Sigmoid colon (tissue), 7 donors: ENCODE data around the gene DNAH10. TPM values are rescaled to one million over a fixed set of nuclear protein-coding genes. Genes with fewer than 3 reads are reported as not detected.

Experiments
- DNase-seq: peaks from one replicate; pipeline ENCODE4 v3.0.0-alpha.2; 2019
- H3K27ac ChIP-seq, 4 donors: fragments of 200-600 bp; sonication (generic); one replicate each; pipeline ENCODE4 v1.5.1; 2016 to 2019; ENCODE audit warnings: mild to moderate bottlenecking in 1 of 4
- H3K27me3 ChIP-seq, 3 donors: fragments of 200-600 bp; sonication (generic); one replicate each; pipeline ENCODE4 v1.5.1; 2019; ENCODE audit warnings: mild to moderate bottlenecking in 1 of 3
- H3K36me3 ChIP-seq, 4 donors: fragments of 200-600 bp; sonication (generic); one replicate each; pipeline ENCODE4 v1.5.1; 2016 to 2019
- H3K4me1 ChIP-seq, 4 donors: fragments of 200-600 bp; sonication (generic); one replicate each; pipeline ENCODE4 v1.5.1; 2017 to 2019
- H3K4me3 ChIP-seq, 4 donors: fragments of 200-600 bp; sonication (generic); one replicate each; pipeline ENCODE4 v1.5.1; 2017 to 2019; ENCODE audit warnings: mild to moderate bottlenecking in 2 of 4, moderate library complexity in 1 of 4
- H3K9me3 ChIP-seq, 4 donors: fragments of 200-600 bp in 3 of 4; sonication (generic) in 3 of 4; one replicate each; pipeline versions ENCODE4 v1.5.1 to v1.6.1; 2013 to 2019
- CTCF ChIP-seq, 4 experiments: fragments of 450-650 bp in 3 of 4; fragments of 200-600 bp in 1 of 4; IDR thresholded peaks; one replicate each; pipeline ENCODE4 v1.5.1; 2016 to 2019; ENCODE audit warnings: antibody characterized with exemption in 4 of 4, mild to moderate bottlenecking in 3 of 4, moderate library complexity in 2 of 4
- EP300 ChIP-seq, 4 donors: sonication (generic); formaldehyde crosslinking; IDR thresholded peaks; one replicate each; pipeline ENCODE4 v1.6.1; 2017; ENCODE audit warnings: antibody characterized with exemption in 4 of 4
- POLR2A ChIP-seq, 2 donors: fragments of 450-650 bp; IDR thresholded peaks; one replicate each; pipeline ENCODE4 v1.6.1; 2016; ENCODE audit warnings: antibody characterized with exemption in 2 of 2, mild to moderate bottlenecking in 2 of 2, moderate library complexity in 2 of 2
- POLR2AphosphoS5 ChIP-seq, 4 donors: sonication (generic); formaldehyde crosslinking; IDR thresholded peaks; one replicate each; pipeline ENCODE4 v1.6.1; 2017; ENCODE audit warnings: antibody characterized with exemption in 4 of 4
- WGBS, 2 donors: extraction: QIAGEN DNeasy Blood & Tissue Kit; methylation state at CpG; one replicate each; pipeline ENCODE4 v1.1.7; 2013; 5-methylcytosine and 5-hydroxymethylcytosine counted together
- intact Hi-C: fragments of 100-400 bp; cut with DNase I; formaldehyde crosslinking; loops from one replicate; pipeline ENCODE4 v1.15.1; 2023
- polyA plus RNA-seq, 3 donors: library from polyadenylated mRNA; stranded (reverse); fragments of 200-250 nt; gene quantifications; one replicate each; pipeline ENCODE4 v1.2.3, GENCODE V29; 2013
- total RNA-seq, 4 donors: library from RNA; depleted of rRNA; stranded (reverse); fragments of >200 nt; gene quantifications; one replicate each; pipeline ENCODE4 v1.1.0, GENCODE V29; 2016
- donor health status: healthy with polysubstance abuse.
- donor health status: Bipolar disorder and iron deficiency.
- donor health status: healthy.

Gene DNAH10
- total and polyA plus RNA-seq, 7 donors, result under 0.01 to 0.29 (median 0.16) TPM; not detected in 4

DNA sequence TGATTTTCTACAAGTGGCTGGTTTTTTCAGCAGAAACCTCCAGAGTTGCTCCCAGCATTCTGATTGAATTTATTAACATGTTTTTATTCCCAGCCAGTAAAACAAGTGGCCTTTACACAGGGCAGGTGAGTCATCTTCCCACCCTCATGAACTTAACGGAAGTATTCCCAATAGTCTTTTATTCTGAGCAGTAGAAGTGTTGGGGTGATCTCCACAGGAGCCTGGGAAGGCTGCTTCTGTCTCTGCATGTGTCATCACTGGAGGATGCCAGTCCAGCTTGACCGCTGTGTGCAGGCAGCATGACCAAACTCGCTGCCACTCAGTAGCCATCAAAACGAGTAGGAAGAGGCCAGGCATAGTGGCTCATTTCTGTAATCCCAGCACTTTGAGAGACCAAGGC, 13.4 kb upstream of the DNAH10 start:
- H3K27me3 ChIP-seq, result no peaks in the 10 kb centered on the region
- H3K9me3 ChIP-seq, result no peaks in the 10 kb centered on the region
- H3K27ac ChIP-seq, result no peak overlapping the region
- no peak overlapping the region for H3K4me3 ChIP-seq
- DNase-seq, result no peak
- peaks cover 13 to 81% (median 29%) of the 10 kb centered on the region in 4 donors for H3K36me3 ChIP-seq
- no peak for TF ChIP-seq POLR2AphosphoS5 (IDR thresholded peaks at IDR 0.05)
- no peak for TF ChIP-seq EP300 (IDR thresholded peaks at IDR 0.05)
- TF ChIP-seq CTCF (IDR thresholded peaks at IDR 0.05), result no peak
- TF ChIP-seq POLR2A (IDR thresholded peaks at IDR 0.05), result no peak
- WGBS, 2 donors, result 84% methylated on average over 4 of the region's 4 CpGs
- intact Hi-C loops, result no loop called here
- H3K4me1 ChIP-seq, result no peaks in the 10 kb centered on the region

DNA sequence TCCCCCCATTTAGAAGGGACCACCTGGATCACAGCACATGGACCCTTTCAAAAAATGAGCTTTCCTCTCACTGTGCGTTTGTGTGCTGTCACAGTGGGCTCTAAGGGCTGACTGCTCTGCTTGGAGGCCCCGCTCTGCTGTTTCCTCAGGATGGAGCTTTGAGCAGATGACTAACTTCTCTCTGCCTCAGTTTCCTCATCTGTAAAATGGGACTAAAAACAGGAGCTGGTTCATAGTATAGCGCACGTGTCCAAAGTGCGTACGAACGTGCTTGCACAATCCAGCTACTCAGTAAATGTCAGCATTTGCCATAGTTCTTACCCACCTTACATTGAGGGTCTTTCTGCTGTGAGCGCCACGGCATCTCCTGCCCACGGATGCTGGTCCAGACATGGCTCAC, 12.7 kb upstream of the DNAH10 start:
- DNase-seq, result no peak
- WGBS, 2 donors, result 97 to 98% methylated on average over 10 of the region's 10 CpGs
- intact Hi-C loops, result no loop called here
- Histone ChIP-seq H3K4me3 (no peak overlapping the region), H3K27me3 (no peaks in the 10 kb centered on the region), H3K4me1 (no peaks in the 10 kb centered on the region), H3K27ac (no peak overlapping the region), H3K36me3 (peaks cover 12 to 81% (median 28%) of the 10 kb centered on the region in 4 donors), H3K9me3 (no peaks in the 10 kb centered on the region)
- TF ChIP-seq POLR2A (IDR thresholded peaks at IDR 0.05) (no peak), EP300 (IDR thresholded peaks at IDR 0.05) (no peak), POLR2AphosphoS5 (IDR thresholded peaks at IDR 0.05) (no peak), CTCF (IDR thresholded peaks at IDR 0.05) (no peak)

- Histone ChIP-seq H3K9me3 (no peaks in the 10 kb centered on the region), H3K27ac (no peak overlapping the region), H3K4me3 (no peak overlapping the region), H3K27me3 (no peaks in the 10 kb centered on the region), H3K4me1 (no peaks in the 10 kb centered on the region), H3K36me3 (peaks cover 9 to 81% (median 25%) of the 10 kb centered on the region in 4 donors)
- intact Hi-C loops, result no loop called here
- 93 to 94% methylated on average over 8 of the region's 8 CpGs for WGBS, 2 donors
- no peak for TF ChIP-seq POLR2AphosphoS5 (IDR thresholded peaks at IDR 0.05)
- DNase-seq, result no peak
Measured at GRCh38 chr12:123750159-123750656, 11.9 kb upstream of the DNAH10 start.

GRCh38 chr12:123752046-123752445, 10.1 kb upstream of the DNAH10 start:
- intact Hi-C loops, result no loop called here
- 93 to 94% methylated on average over 3 of the region's 3 CpGs for WGBS, 2 donors
- peaks cover 9 to 91% (median 28%) of the 10 kb centered on the region in 4 donors for H3K36me3 ChIP-seq

More at GRCh38 chr12:123752046-123752445, 10.1 kb upstream of the DNAH10 start:
- Histone ChIP-seq H3K4me3 (no peak overlapping the region), H3K27me3 (no peaks in the 10 kb centered on the region), H3K4me1 (no peaks in the 10 kb centered on the region), H3K9me3 (no peaks in the 10 kb centered on the region), H3K27ac (no peak overlapping the region)
- TF ChIP-seq EP300 (IDR thresholded peaks at IDR 0.05) (no peak), CTCF (IDR thresholded peaks at IDR 0.05) (no peak), POLR2AphosphoS5 (IDR thresholded peaks at IDR 0.05) (no peak), POLR2A (IDR thresholded peaks at IDR 0.05) (no peak)
- DNase-seq, result no peak
